HepG2 (cell line): Measurements from ENCODE around the gene HOXD3. TPM values are rescaled to one million over a fixed set of nuclear protein-coding genes. Genes with fewer than 3 reads are reported as not detected.

ENCODE experiments used
- ARNT ChIP-seq: fragments of 450-650 bp; IDR thresholded peaks from 2 replicates; pipeline ENCODE4 v1.6.1; 2017
- BHLHE40 ChIP-seq: IDR thresholded peaks from 2 replicates; pipeline ENCODE4 v1.6.1; 2011; ENCODE audit warnings: low read length, improper control_type of control experiment
- ETV5 ChIP-seq: IDR thresholded peaks from 2 replicates; pipeline ENCODE4 v1.6.1; 2018; ENCODE audit warnings: missing biosample characterization, missing genetic modification reagents, inconsistent platforms, borderline replicate concordance
- FOXC1 ChIP-seq: sonication (generic); formaldehyde crosslinking; IDR thresholded peaks from 2 replicates; pipeline ENCODE4 v1.8.0; 2022; ENCODE audit warnings: mild to moderate bottlenecking, missing genetic modification reagents, borderline replicate concordance
- HOXA9 ChIP-seq: sonication (generic); formaldehyde crosslinking; IDR thresholded peaks from 2 replicates; pipeline ENCODE4 v1.8.1; 2022; ENCODE audit warnings: missing genetic modification reagents, mild to moderate bottlenecking, moderate library complexity, borderline replicate concordance
- NKX3-1 ChIP-seq: sonication (generic); formaldehyde crosslinking; IDR thresholded peaks from 2 replicates; pipeline ENCODE4 v1.5.0; 2020; ENCODE audit warnings: missing genetic modification reagents
- RARA ChIP-seq: IDR thresholded peaks from 2 replicates; pipeline ENCODE4 v1.6.1; 2016; ENCODE audit warnings: missing genetic modification reagents, missing compliant biosample characterization
- RCOR2 ChIP-seq: IDR thresholded peaks from 2 replicates; pipeline ENCODE4 v1.6.1; 2016; ENCODE audit warnings: missing biosample characterization, missing genetic modification reagents
- ZBTB7B ChIP-seq: sonication (generic); formaldehyde crosslinking; IDR thresholded peaks from 2 replicates; pipeline ENCODE4 v1.4.0; 2020; ENCODE audit warnings: missing genetic modification reagents
- ZNF451 ChIP-seq: sonication (generic); formaldehyde crosslinking; IDR thresholded peaks from 2 replicates; pipeline ENCODE4 v1.5.0; 2020; ENCODE audit warnings: mild to moderate bottlenecking, missing genetic modification reagents
- ZNF841 ChIP-seq: sonication (generic); formaldehyde crosslinking; IDR thresholded peaks from 2 replicates; pipeline ENCODE4 v1.8.1; 2023; ENCODE audit warnings: missing genetic modification reagents, borderline replicate concordance
- polyA plus RNA-seq, 8 experiments: library from polyadenylated mRNA; depleted of rRNA in 3 of 8; stranded (reverse) in 7 of 8; unstranded in 1 of 8; fragments of >200 nt; fragmentation: Illumina TruSeq in 4 of 8; extraction: Trizol in 4 of 8; gene quantifications; 2 replicates each; pipeline versions ENCODE4 v1.2.1 to v1.2.3, GENCODE V29; 2011 to 2016; ENCODE audit warnings: low read depth in 4 of 8, missing spikeins in 1 of 8, mixed read lengths in 1 of 8; ENCODE audit not compliant: insufficient read depth in 1 of 8
- total RNA-seq, 5 experiments: library from RNA; depleted of rRNA; stranded (reverse); fragments of >200 nt; fragmentation: Illumina TruSeq; extraction: Trizol; gene quantifications; 2 replicates each; pipeline ENCODE4 v1.2.3, GENCODE V29; 2016; ENCODE audit warnings: low read depth in 1 of 5
- TF ChIP-seq, protein P1 (sequence below): sonication (generic); formaldehyde crosslinking; IDR thresholded peaks from 2 replicates; pipeline ENCODE4 v1.9.0; 2021; ENCODE audit warnings: missing genetic modification reagents, mild to moderate bottlenecking, borderline replicate concordance
- TF ChIP-seq, protein P2 (sequence below): sonication (generic); formaldehyde crosslinking; IDR thresholded peaks from 2 replicates; pipeline ENCODE4 v1.4.0; 2020; ENCODE audit warnings: mild to moderate bottlenecking, low read depth, missing genetic modification reagents
- TF ChIP-seq, protein P3 (sequence below): conservative IDR thresholded peaks from 2 replicates; pipeline ENCODE4 v1.6.1; 2018; ENCODE audit warnings: missing genetic modification reagents
- TF ChIP-seq, protein P4 (sequence below): sonication (generic); formaldehyde crosslinking; IDR thresholded peaks from 2 replicates; pipeline ENCODE4 v1.4.0; 2020; ENCODE audit warnings: mild to moderate bottlenecking, missing genetic modification reagents
- TF ChIP-seq, protein P5 (sequence below): IDR thresholded peaks from 2 replicates; pipeline ENCODE4 v1.6.1; 2016; ENCODE audit warnings: mild to moderate bottlenecking
- TF ChIP-seq, protein P6 (sequence below): sonication (generic); formaldehyde crosslinking; IDR thresholded peaks from 2 replicates; pipeline ENCODE4 v1.5.0; 2020; ENCODE audit warnings: mild to moderate bottlenecking, missing genetic modification reagents, moderate library complexity
- TF ChIP-seq, protein P7 (sequence below), 2 experiments: sonication (generic) in 1 of 2; formaldehyde crosslinking in 1 of 2; IDR thresholded peaks; 2 replicates each; pipeline versions ENCODE4 v1.4.0 to v1.6.1; 2018 to 2020; ENCODE audit warnings: missing genetic modification reagents in 2 of 2, borderline replicate concordance in 1 of 2, low read depth in 1 of 2, mild to moderate bottlenecking in 1 of 2, missing biosample characterization in 1 of 2
- TF ChIP-seq, protein P8 (sequence below): sonication (generic); formaldehyde crosslinking; IDR thresholded peaks from 2 replicates; pipeline ENCODE4 v1.5.0; 2020; ENCODE audit warnings: mild to moderate bottlenecking, missing genetic modification reagents

Gene HOXD3
- total and polyA plus RNA-seq, 2 of the 13 experiments (the other 11 are each of a cell fraction or from before 2014, with no cell fraction given), result 0.05 to 0.09 TPM

DNA sequence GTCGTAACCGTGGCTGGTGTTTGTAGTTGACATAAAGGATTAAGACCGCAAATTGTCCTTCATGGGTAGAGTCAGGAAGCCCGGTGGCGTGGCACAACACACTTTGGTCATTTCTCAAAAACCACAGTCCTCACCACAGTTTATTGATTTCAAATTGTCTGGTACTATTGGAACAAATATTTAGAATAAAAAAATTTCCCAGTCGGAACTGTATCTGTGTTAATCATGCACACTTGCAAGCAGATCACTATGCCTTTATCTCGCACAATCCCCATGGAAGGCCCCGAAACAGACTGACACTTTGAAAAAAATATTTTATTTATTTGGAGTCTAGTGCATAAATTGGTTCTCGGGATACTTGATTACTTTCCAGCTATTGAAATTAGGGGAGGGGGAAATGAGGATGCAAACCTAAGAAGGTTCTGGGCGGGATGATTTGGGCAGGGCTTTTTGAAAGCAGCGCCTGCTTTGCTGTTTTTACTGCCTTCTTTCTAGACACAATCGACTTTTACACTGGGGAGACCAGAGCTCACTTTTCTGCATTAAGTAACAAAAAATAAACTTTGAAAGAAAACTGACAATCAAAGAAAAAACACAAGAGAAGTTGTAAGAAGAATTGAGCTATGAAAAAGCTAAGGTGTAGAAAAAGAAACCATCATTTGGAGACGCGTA is 15.9 kb downstream of the HOXD3 start (continued):
- TF ChIP-seq BHLHE40 (no peak), RARA (CRISPR knock-in tag) (peak; percentile 45), ZNF841 (CRISPR knock-in tag) (no peak), RCOR2 (CRISPR knock-in tag) (0 out of 2 replicates have a peak, but pooled peaks have one; percentile 32), ETV5 (CRISPR knock-in tag) (peak; percentile 75; the same call in 1 of the 2 replicates), HOXA9 (CRISPR knock-in tag) (no peak), NKX3-1 (CRISPR knock-in tag) (0 out of 2 replicates have a peak, but pooled peaks have one; percentile 27), ZBTB7B (CRISPR knock-in tag) (no peak), ZNF451 (no peak), ARNT (no peak), FOXC1 (no peak)
- TF ChIP-seq, protein P1, sequence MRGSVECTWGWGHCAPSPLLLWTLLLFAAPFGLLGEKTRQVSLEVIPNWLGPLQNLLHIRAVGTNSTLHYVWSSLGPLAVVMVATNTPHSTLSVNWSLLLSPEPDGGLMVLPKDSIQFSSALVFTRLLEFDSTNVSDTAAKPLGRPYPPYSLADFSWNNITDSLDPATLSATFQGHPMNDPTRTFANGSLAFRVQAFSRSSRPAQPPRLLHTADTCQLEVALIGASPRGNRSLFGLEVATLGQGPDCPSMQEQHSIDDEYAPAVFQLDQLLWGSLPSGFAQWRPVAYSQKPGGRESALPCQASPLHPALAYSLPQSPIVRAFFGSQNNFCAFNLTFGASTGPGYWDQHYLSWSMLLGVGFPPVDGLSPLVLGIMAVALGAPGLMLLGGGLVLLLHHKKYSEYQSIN (CRISPR knock-in tag), result no peak
- TF ChIP-seq, protein P2, sequence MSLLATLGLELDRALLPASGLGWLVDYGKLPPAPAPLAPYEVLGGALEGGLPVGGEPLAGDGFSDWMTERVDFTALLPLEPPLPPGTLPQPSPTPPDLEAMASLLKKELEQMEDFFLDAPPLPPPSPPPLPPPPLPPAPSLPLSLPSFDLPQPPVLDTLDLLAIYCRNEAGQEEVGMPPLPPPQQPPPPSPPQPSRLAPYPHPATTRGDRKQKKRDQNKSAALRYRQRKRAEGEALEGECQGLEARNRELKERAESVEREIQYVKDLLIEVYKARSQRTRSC (CRISPR knock-in tag), result no peak
- TF ChIP-seq, protein P3, sequence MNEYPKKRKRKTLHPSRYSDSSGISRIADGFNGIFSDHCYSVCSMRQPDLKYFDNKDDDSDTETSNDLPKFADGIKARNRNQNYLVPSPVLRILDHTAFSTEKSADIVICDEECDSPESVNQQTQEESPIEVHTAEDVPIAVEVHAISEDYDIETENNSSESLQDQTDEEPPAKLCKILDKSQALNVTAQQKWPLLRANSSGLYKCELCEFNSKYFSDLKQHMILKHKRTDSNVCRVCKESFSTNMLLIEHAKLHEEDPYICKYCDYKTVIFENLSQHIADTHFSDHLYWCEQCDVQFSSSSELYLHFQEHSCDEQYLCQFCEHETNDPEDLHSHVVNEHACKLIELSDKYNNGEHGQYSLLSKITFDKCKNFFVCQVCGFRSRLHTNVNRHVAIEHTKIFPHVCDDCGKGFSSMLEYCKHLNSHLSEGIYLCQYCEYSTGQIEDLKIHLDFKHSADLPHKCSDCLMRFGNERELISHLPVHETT (CRISPR knock-in tag), result no peak
- TF ChIP-seq, protein P4, sequence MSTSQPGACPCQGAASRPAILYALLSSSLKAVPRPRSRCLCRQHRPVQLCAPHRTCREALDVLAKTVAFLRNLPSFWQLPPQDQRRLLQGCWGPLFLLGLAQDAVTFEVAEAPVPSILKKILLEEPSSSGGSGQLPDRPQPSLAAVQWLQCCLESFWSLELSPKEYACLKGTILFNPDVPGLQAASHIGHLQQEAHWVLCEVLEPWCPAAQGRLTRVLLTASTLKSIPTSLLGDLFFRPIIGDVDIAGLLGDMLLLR, result no peak
- TF ChIP-seq, protein P5, sequence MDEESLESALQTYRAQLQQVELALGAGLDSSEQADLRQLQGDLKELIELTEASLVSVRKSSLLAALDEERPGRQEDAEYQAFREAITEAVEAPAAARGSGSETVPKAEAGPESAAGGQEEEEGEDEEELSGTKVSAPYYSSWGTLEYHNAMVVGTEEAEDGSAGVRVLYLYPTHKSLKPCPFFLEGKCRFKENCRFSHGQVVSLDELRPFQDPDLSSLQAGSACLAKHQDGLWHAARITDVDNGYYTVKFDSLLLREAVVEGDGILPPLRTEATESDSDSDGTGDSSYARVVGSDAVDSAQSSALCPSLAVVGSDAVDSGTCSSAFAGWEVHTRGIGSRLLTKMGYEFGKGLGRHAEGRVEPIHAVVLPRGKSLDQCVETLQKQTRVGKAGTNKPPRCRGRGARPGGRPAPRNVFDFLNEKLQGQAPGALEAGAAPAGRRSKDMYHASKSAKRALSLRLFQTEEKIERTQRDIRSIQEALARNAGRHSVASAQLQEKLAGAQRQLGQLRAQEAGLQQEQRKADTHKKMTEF (CRISPR knock-in tag), result peak; percentile 43; the same call in 1 of the 2 replicates
- TF ChIP-seq, protein P6, sequence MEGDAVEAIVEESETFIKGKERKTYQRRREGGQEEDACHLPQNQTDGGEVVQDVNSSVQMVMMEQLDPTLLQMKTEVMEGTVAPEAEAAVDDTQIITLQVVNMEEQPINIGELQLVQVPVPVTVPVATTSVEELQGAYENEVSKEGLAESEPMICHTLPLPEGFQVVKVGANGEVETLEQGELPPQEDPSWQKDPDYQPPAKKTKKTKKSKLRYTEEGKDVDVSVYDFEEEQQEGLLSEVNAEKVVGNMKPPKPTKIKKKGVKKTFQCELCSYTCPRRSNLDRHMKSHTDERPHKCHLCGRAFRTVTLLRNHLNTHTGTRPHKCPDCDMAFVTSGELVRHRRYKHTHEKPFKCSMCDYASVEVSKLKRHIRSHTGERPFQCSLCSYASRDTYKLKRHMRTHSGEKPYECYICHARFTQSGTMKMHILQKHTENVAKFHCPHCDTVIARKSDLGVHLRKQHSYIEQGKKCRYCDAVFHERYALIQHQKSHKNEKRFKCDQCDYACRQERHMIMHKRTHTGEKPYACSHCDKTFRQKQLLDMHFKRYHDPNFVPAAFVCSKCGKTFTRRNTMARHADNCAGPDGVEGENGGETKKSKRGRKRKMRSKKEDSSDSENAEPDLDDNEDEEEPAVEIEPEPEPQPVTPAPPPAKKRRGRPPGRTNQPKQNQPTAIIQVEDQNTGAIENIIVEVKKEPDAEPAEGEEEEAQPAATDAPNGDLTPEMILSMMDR, result no peak
- TF ChIP-seq, protein P7, sequence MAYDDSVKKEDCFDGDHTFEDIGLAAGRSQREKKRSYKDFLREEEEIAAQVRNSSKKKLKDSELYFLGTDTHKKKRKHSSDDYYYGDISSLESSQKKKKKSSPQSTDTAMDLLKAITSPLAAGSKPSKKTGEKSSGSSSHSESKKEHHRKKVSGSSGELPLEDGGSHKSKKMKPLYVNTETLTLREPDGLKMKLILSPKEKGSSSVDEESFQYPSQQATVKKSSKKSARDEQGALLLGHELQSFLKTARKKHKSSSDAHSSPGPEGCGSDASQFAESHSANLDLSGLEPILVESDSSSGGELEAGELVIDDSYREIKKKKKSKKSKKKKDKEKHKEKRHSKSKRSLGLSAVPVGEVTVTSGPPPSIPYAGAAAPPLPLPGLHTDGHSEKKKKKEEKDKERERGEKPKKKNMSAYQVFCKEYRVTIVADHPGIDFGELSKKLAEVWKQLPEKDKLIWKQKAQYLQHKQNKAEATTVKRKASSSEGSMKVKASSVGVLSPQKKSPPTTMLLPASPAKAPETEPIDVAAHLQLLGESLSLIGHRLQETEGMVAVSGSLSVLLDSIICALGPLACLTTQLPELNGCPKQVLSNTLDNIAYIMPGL (CRISPR knock-in tag; IDR thresholded peaks at IDR 0.05; ENCODE audit: borderline replicate concordance in 1 of 2, low read depth in 1 of 2), result no peak
- TF ChIP-seq, protein P8, sequence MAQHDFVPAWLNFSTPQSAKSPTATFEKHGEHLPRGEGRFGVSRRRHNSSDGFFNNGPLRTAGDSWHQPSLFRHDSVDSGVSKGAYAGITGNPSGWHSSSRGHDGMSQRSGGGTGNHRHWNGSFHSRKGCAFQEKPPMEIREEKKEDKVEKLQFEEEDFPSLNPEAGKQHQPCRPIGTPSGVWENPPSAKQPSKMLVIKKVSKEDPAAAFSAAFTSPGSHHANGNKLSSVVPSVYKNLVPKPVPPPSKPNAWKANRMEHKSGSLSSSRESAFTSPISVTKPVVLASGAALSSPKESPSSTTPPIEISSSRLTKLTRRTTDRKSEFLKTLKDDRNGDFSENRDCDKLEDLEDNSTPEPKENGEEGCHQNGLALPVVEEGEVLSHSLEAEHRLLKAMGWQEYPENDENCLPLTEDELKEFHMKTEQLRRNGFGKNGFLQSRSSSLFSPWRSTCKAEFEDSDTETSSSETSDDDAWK (CRISPR knock-in tag), result no peak
